Left colon (tissue), 2 donors: ENCODE data around the gene CEP164. TPM values are rescaled to one million over a fixed set of nuclear protein-coding genes. Genes with fewer than 3 reads are reported as not detected.
"Not testable (repeated sequence)": the region's sequence is repeated elsewhere in the genome, so short reads cannot be mapped to it uniquely, and the experiment has no call there.

ENCODE experiments used
- ATAC-seq: fragments of 200-7000 bp; cut with Tn5 transposase; one replicate; pipeline ENCODE4 v1.9.1; 2020; ENCODE audit warnings: mild to moderate bottlenecking, moderate library complexity
- DNase-seq, 2 donors: peaks; one replicate each; pipeline ENCODE4 v3.0.0-alpha.2; 2020
- intact Hi-C, 2 donors: fragments of 100-400 bp; cut with DNase I in 1 of 2; cut with micrococcal nuclease in 1 of 2; formaldehyde crosslinking; loops; one replicate each; pipeline versions ENCODE4 v1.11.2 to v1.14.0; 2022; cut with DNase I, micrococcal nuclease
- total RNA-seq, 2 donors: library from RNA; stranded (reverse); fragmentation: NEBNext Ultra II Directional; extraction: Animal tissue kit (Norgen Biotek cat#: 25700); gene quantifications; one replicate each; pipeline ENCODE4 v1.2.1, GENCODE V29; 2021
- donor health status: DM: no; HTN: no; CAD: no.
- donor health status: DM: yes; HTN: yes; CAD: no.

Gene CEP164
- total RNA-seq, 2 donors from 2014 or later: 14.2 to 14.9 TPM

GRCh38 chr11:117444256-117444655 is 116.6 kb downstream of the CEP164 start:
- intact Hi-C loops: no loop called here
- DNase-seq: no peak
- ATAC-seq: no peak

GRCh38 chr11:117444711-117445658 is 117.3 kb downstream of the CEP164 start:
- ATAC-seq (no peak), DNase-seq (no peak)
- intact Hi-C loops: no loop called here

GRCh38 chr11:117449111-117449693 is 121.5 kb downstream of the CEP164 start:
- ATAC-seq: no peak
- intact Hi-C loops: no loop called here
- no peak for DNase-seq

GRCh38 chr11:117453886-117454563 is 126.4 kb downstream of the CEP164 start:
- no peak for ATAC-seq
- DNase-seq: no peak
- intact Hi-C loops: no loop called here

- ATAC-seq (no peak), DNase-seq (no peak)
- intact Hi-C loops: no loop called here
These were observed 126.9 kb downstream of the CEP164 start for GRCh38 chr11:117454564-117454917.

GRCh38 chr11:117456027-117456720 is 128.5 kb downstream of the CEP164 start:
- DNase-seq (no peak), ATAC-seq (no peak)
- intact Hi-C loops: no loop called here

GRCh38 chr11:117456721-117457029 is 129.0 kb downstream of the CEP164 start:
- intact Hi-C loops, ATAC-seq, DNase-seq: not testable (repeated sequence)

GRCh38 chr11:117457031-117457785 is 129.6 kb downstream of the CEP164 start:
- no peak for ATAC-seq
- DNase-seq: no peak
- intact Hi-C loops: no loop called here

- ATAC-seq: no peak
- intact Hi-C loops: no loop called here
- no peak for DNase-seq
These were observed 130.2 kb downstream of the CEP164 start for GRCh38 chr11:117457835-117458234.

- intact Hi-C loops: no loop called here
- DNase-seq (no peak), ATAC-seq (no peak)
These were observed 130.8 kb downstream of the CEP164 start for GRCh38 chr11:117458275-117459122.

- ATAC-seq (no peak), DNase-seq (no peak)
- intact Hi-C loops: no loop called here
These were observed 131.7 kb downstream of the CEP164 start for GRCh38 chr11:117459123-117459978.

GRCh38 chr11:117459979-117460300 is 132.3 kb downstream of the CEP164 start:
- ATAC-seq: no peak
- intact Hi-C loops: no loop called here
- DNase-seq: no peak

GRCh38 chr11:117461396-117462182 is 133.9 kb downstream of the CEP164 start:
- ATAC-seq (no peak), DNase-seq (peak in 1 of 2 donors; percentile 11)
- intact Hi-C loops: no loop called here

GRCh38 chr11:117462183-117462863 is 134.7 kb downstream of the CEP164 start:
- DNase-seq (peak in 1 of 2 donors; percentile 17), ATAC-seq (no peak)
- intact Hi-C loops: no loop called here

GRCh38 chr11:117462864-117463247 is 135.2 kb downstream of the CEP164 start:
- DNase-seq (peak in 1 of 2 donors; percentile 14), ATAC-seq (no peak)
- intact Hi-C loops: no loop called here
